GM04504 (cell line): Measurements from ENCODE around the gene MYO18A.
"Not testable (repeated sequence)": the region's sequence is repeated elsewhere in the genome, so short reads cannot be mapped to it uniquely, and the experiment has no call there.

Experiments
- DNase-seq: peaks from one replicate; pipeline ENCODE4 v3.0.0-alpha.2; 2012; ENCODE audit warnings: low read depth

MYO18A gene

GRCh38 chr17:29196769-29197515, 16.7 kb upstream of the MYO18A start:
- DNase-seq, result no peak

- DNase-seq, result no peak
Measured at GRCh38 chr17:29195465-29196081, 15.4 kb upstream of the MYO18A start.

GRCh38 chr17:29194669-29195068, 14.5 kb upstream of the MYO18A start:
- DNase-seq, result no peak

- DNase-seq, result no peak
Measured at GRCh38 chr17:29193146-29193545, 12.9 kb upstream of the MYO18A start.

GRCh38 chr17:29190592-29191207, 10.5 kb upstream of the MYO18A start:
- no peak for DNase-seq

GRCh38 chr17:29190039-29190438, 9.8 kb upstream of the MYO18A start:
- DNase-seq, result no peak

- DNase-seq, result no peak
Measured at GRCh38 chr17:29189355-29189754, 9.2 kb upstream of the MYO18A start.

GRCh38 chr17:29181226-29181625, 1.0 kb upstream of the MYO18A start:
- DNase-seq, result no peak

- DNase-seq, result no peak
Measured at GRCh38 chr17:29180788-29181160, 576 bp upstream of the MYO18A start.

- DNase-seq, result no peak
Measured at GRCh38 chr17:29179232-29180033, 765 bp downstream of the MYO18A start.

- no peak for DNase-seq
Measured at GRCh38 chr17:29178750-29179231, 1.4 kb downstream of the MYO18A start.

GRCh38 chr17:29177871-29178749, 2.1 kb downstream of the MYO18A start:
- DNase-seq, result no peak

GRCh38 chr17:29177541-29177870, 2.7 kb downstream of the MYO18A start:
- DNase-seq, result no peak

- DNase-seq, result no peak
Measured at GRCh38 chr17:29176558-29177351, 3.4 kb downstream of the MYO18A start.

- no peak for DNase-seq
Measured at GRCh38 chr17:29175349-29175748, 4.8 kb downstream of the MYO18A start.

- no peak for DNase-seq
Measured at GRCh38 chr17:29172589-29172988, 7.6 kb downstream of the MYO18A start.

GRCh38 chr17:29170682-29171081, 9.5 kb downstream of the MYO18A start:
- no peak for DNase-seq

GRCh38 chr17:29169806-29170591, 10.2 kb downstream of the MYO18A start:
- no peak for DNase-seq

GRCh38 chr17:29168759-29169126, 11.5 kb downstream of the MYO18A start:
- DNase-seq, result not testable (repeated sequence)
